H1 (cell line): Measurements from ENCODE around the gene SLC22A23. TPM values are rescaled to one million over a fixed set of nuclear protein-coding genes. Genes with fewer than 3 reads are reported as not detected.

Experiments used
- CTCF ChIA-PET: fragments of 300-600 bp; sonication (Branson Sonifier 250); formaldehyde crosslinking; loops from one replicate; lab custom pipeline; 2021; ENCODE audit not compliant: partially characterized antibody; lab: Charles Lee
- POLR2A ChIA-PET: fragments of 300-600 bp; sonication (Branson Sonifier 250); formaldehyde crosslinking; loops from one replicate; lab custom pipeline; 2021; ENCODE audit warnings: inconsistent platforms; ENCODE audit not compliant: partially characterized antibody; lab: Charles Lee
- DNase-seq, 2 experiments: peaks; one replicate each; pipeline versions ENCODE4 v3.0.0 to v3.0.0-alpha.2; 2010 to 2022; ENCODE audit warnings: low spot score in 2 of 2, low read depth in 1 of 2, mixed read lengths in 1 of 2
- FAIRE-seq: peaks from 2 replicates; lab custom pipeline; 2011; peaks lifted over from hg19 to GRCh38; lab: Jason Lieb, UNC
- H2AFZ ChIP-seq: 2 replicates; pipeline ENCODE4 v1.8.1; 2012; ENCODE audit warnings: low read length, inconsistent platforms
- H2AK5ac ChIP-seq: 2 replicates; pipeline ENCODE4 v1.6.1; 2013; ENCODE audit warnings: low read depth, low read length
- H2BK120ac ChIP-seq: replicated peaks from 2 replicates; pipeline ENCODE3; 2013; ENCODE audit warnings: low read depth, low read length, inconsistent platforms
- H2BK12ac ChIP-seq: 2 replicates; pipeline ENCODE4 v1.6.1; 2013; ENCODE audit warnings: low read depth, low read length
- H2BK15ac ChIP-seq: 2 replicates; pipeline ENCODE4 v1.6.1; 2013; ENCODE audit warnings: low read length
- H2BK20ac ChIP-seq: 2 replicates; pipeline ENCODE4 v1.6.1; 2013; ENCODE audit warnings: low read length
- H2BK5ac ChIP-seq: 2 replicates; pipeline ENCODE4 v1.6.1; 2013; ENCODE audit warnings: low read depth, low read length
- H3K14ac ChIP-seq: 2 replicates; pipeline ENCODE4 v1.6.1; 2013; ENCODE audit warnings: inconsistent platforms; ENCODE audit not compliant: insufficient read length
- H3K18ac ChIP-seq: 2 replicates; pipeline ENCODE4 v1.6.1; 2013; ENCODE audit warnings: low read length; ENCODE audit errors: extremely low read depth
- H3K23ac ChIP-seq: 2 replicates; pipeline ENCODE4 v1.6.1; 2013; ENCODE audit warnings: inconsistent platforms; ENCODE audit not compliant: insufficient read length
- H3K23me2 ChIP-seq: 2 replicates; pipeline ENCODE4 v1.6.1; 2013; ENCODE audit warnings: low read depth, low read length
- H3K27ac ChIP-seq: 2 replicates; pipeline ENCODE4 v1.6.1; 2011; ENCODE audit warnings: low read depth, low read length, inconsistent platforms
- H3K27me3 ChIP-seq, 4 experiments: replicated peaks in 1 of 4; 1 replicate in 1 of 4; 2 replicates in 3 of 4; pipeline versions ENCODE4 v1.6.1 to v1.8.1; 2011 to 2013; ENCODE audit warnings: low read length in 3 of 4, mild to moderate bottlenecking in 3 of 4, inconsistent platforms in 2 of 4, mixed read lengths in 2 of 4, moderate library complexity in 1 of 4; ENCODE audit not compliant: control insufficient read depth in 3 of 4, insufficient read depth in 3 of 4; ENCODE audit errors: extremely low read depth in 1 of 4
- H3K36me3 ChIP-seq, 4 experiments: 2 replicates each; pipeline versions ENCODE4 v1.6.1 to v1.8.1; 2011 to 2013; ENCODE audit warnings: mild to moderate bottlenecking in 4 of 4, low read length in 3 of 4, moderate library complexity in 2 of 4, control low read depth in 1 of 4, inconsistent platforms in 1 of 4; ENCODE audit not compliant: insufficient read depth in 4 of 4, control insufficient read depth in 2 of 4
- H3K4ac ChIP-seq: replicated peaks from 2 replicates; pipeline ENCODE3; 2013; ENCODE audit warnings: low read length, low read depth, mixed read lengths, inconsistent platforms; ENCODE audit not compliant: insufficient read length
- H3K4me1 ChIP-seq, 4 experiments: replicated peaks in 1 of 4; 1 replicate in 1 of 4; 2 replicates in 3 of 4; pipeline versions ENCODE4 v1.6.1 to v1.8.1; 2011 to 2013; ENCODE audit warnings: low read length in 3 of 4, inconsistent platforms in 2 of 4, mixed read lengths in 1 of 4; ENCODE audit not compliant: insufficient read depth in 4 of 4, control insufficient read depth in 3 of 4
- H3K4me2 ChIP-seq, 2 experiments: 2 replicates each; pipeline versions ENCODE4 v1.6.1 to v1.8.1; 2011 to 2013; ENCODE audit warnings: low read depth in 2 of 2, low read length in 2 of 2, control low read depth in 1 of 2, inconsistent platforms in 1 of 2, mild to moderate bottlenecking in 1 of 2; ENCODE audit not compliant: insufficient read depth in 1 of 2
- H3K4me3 ChIP-seq, 4 experiments: fragments of 200-600, 300-600 bp in 1 of 4; sonication (generic), shearing (Covaris generic), sonication (Bioruptor Twin) in 1 of 4; 2 replicates each; pipeline versions ENCODE4 v1.5.1 to v1.8.1; 2011 to 2016; ENCODE audit warnings: low read length in 4 of 4, low read depth in 3 of 4, control low read depth in 2 of 4, inconsistent platforms in 2 of 4, mild to moderate bottlenecking in 2 of 4, mixed read lengths in 1 of 4, moderate library complexity in 1 of 4; ENCODE audit not compliant: insufficient read depth in 2 of 4; ENCODE audit errors: extremely low read depth in 1 of 4
- H3K56ac ChIP-seq: replicated peaks from 2 replicates; pipeline ENCODE3; 2013; ENCODE audit warnings: low read depth, mild to moderate bottlenecking, mixed read lengths, low read length, inconsistent platforms; ENCODE audit not compliant: insufficient read length
- H3K79me1 ChIP-seq: 2 replicates; pipeline ENCODE4 v1.6.1; 2013; ENCODE audit warnings: low read depth, low read length, control low read depth
- H3K79me2 ChIP-seq, 2 experiments: 2 replicates each; pipeline versions ENCODE4 v1.6.1 to v1.8.1; 2012 to 2013; ENCODE audit warnings: low read length in 2 of 2, mild to moderate bottlenecking in 2 of 2, inconsistent platforms in 1 of 2; ENCODE audit not compliant: insufficient read depth in 2 of 2, control insufficient read depth in 1 of 2
- H3K9ac ChIP-seq, 4 experiments: replicated peaks in 1 of 4; 1 replicate in 1 of 4; 2 replicates in 3 of 4; pipeline versions ENCODE4 v1.6.1 to v1.8.1; 2011 to 2013; ENCODE audit warnings: low read depth in 3 of 4, low read length in 3 of 4, control low read depth in 2 of 4, mild to moderate bottlenecking in 2 of 4, moderate library complexity in 2 of 4, inconsistent platforms in 1 of 4; ENCODE audit errors: extremely low read depth in 1 of 4
- H3K9me3 ChIP-seq, 2 experiments: 2 replicates each; pipeline versions ENCODE4 v1.6.1 to v1.8.1; 2012 to 2013; ENCODE audit warnings: mild to moderate bottlenecking in 2 of 2, moderate library complexity in 2 of 2, control low read depth in 1 of 2, inconsistent platforms in 1 of 2, low read depth in 1 of 2, low read length in 1 of 2, mixed read lengths in 1 of 2; ENCODE audit not compliant: insufficient read depth in 2 of 2
- H4K20me1 ChIP-seq, 2 experiments: replicated peaks in 1 of 2; 2 replicates each; pipeline versions ENCODE3 to v1.8.1; 2011 to 2013; ENCODE audit warnings: inconsistent platforms in 2 of 2, low read length in 2 of 2, mild to moderate bottlenecking in 1 of 2; ENCODE audit not compliant: insufficient read depth in 2 of 2, control insufficient read depth in 1 of 2
- H4K5ac ChIP-seq: 2 replicates; pipeline ENCODE4 v1.6.1; 2013; ENCODE audit warnings: low read length, low read depth, mixed read lengths, inconsistent platforms; ENCODE audit not compliant: insufficient read length
- H4K8ac ChIP-seq: 2 replicates; pipeline ENCODE4 v1.8.0; 2013; ENCODE audit warnings: mild to moderate bottlenecking, moderate library complexity, low read length, inconsistent platforms; ENCODE audit not compliant: insufficient read depth; ENCODE audit errors: extremely low read depth
- H4K91ac ChIP-seq: replicated peaks from 2 replicates; pipeline ENCODE3; 2013; ENCODE audit warnings: low read length, mixed read lengths, inconsistent platforms; ENCODE audit not compliant: insufficient read length
- CBX8 ChIP-seq: fragments of 300-800, 300-1000 bp; sonication (generic); IDR thresholded peaks from 2 replicates; pipeline ENCODE4 v1.7.1; 2016; ENCODE audit warnings: low read depth, low read length, borderline replicate concordance
- EZH2 ChIP-seq: fragments of 200-600 bp; sonication (generic); IDR thresholded peaks from 2 replicates; pipeline ENCODE4 v1.7.1; 2012; ENCODE audit warnings: low read depth, mild to moderate bottlenecking, moderate library complexity, low read length, inconsistent platforms; ENCODE audit not compliant: severe bottlenecking
- KDM4A ChIP-seq: IDR thresholded peaks from one replicate; pipeline ENCODE4 v1.7.1; 2012; ENCODE audit warnings: low read depth, mild to moderate bottlenecking, moderate library complexity, low read length, inconsistent platforms; ENCODE audit not compliant: severe bottlenecking
- KDM5A ChIP-seq: fragments of 200-600 bp; IDR thresholded peaks from 2 replicates; pipeline ENCODE4 v1.7.1; 2012; ENCODE audit warnings: mild to moderate bottlenecking, low read length, inconsistent platforms, mixed read lengths
- NRF1 ChIP-seq: IDR thresholded peaks from 2 replicates; pipeline ENCODE4 v1.6.1; 2011; ENCODE audit warnings: mild to moderate bottlenecking, low read depth, low read length, improper control_type of control experiment
- POLR2A ChIP-seq, 2 experiments: IDR thresholded peaks; 1 replicate in 1 of 2; 2 replicates in 1 of 2; pipeline ENCODE4 v1.6.1; 2011; ENCODE audit warnings: low read depth in 2 of 2, low read length in 2 of 2, mild to moderate bottlenecking in 2 of 2; ENCODE audit errors: control extremely low read depth in 1 of 2
- POLR2AphosphoS5 ChIP-seq: IDR thresholded peaks from 2 replicates; pipeline ENCODE4 v1.6.1; 2011; ENCODE audit warnings: low read depth, low read length
- RAD21 ChIP-seq, 2 experiments: IDR thresholded peaks in 1 of 2; conservative IDR thresholded peaks in 1 of 2; 2 replicates each; pipeline ENCODE4 v1.6.1; 2011; ENCODE audit warnings: low read depth in 2 of 2, low read length in 2 of 2, improper control_type of control experiment in 1 of 2, inconsistent platforms in 1 of 2, mild to moderate bottlenecking in 1 of 2, moderate library complexity in 1 of 2
- SIX5 ChIP-seq: IDR thresholded peaks from 2 replicates; pipeline ENCODE4 v1.6.1; 2011; ENCODE audit warnings: mild to moderate bottlenecking, low read depth, low read length
- SP1 ChIP-seq: IDR thresholded peaks from 2 replicates; pipeline ENCODE4 v1.6.1; 2011; ENCODE audit warnings: low read depth, low read length
- SP2 ChIP-seq: IDR thresholded peaks from 2 replicates; pipeline ENCODE4 v1.6.1; 2012; ENCODE audit warnings: mild to moderate bottlenecking, low read length, inconsistent platforms
- YY1 ChIP-seq: IDR thresholded peaks from 2 replicates; pipeline ENCODE4 v1.6.1; 2011; ENCODE audit warnings: low read depth, mild to moderate bottlenecking, low read length
- WGBS, 2 experiments: shearing (Covaris generic) in 1 of 2; methylation state at CpG; one replicate each; pipeline versions ENCODE4 v1.1.6 to v1.1.7; 2013 to 2015; ENCODE audit warnings: low lambda C conversion rate in 2 of 2, mixed read lengths in 2 of 2, inconsistent platforms in 1 of 2, low coverage in 1 of 2, missing lambda C conversion rate in 1 of 2; ENCODE audit not compliant: insufficient replicate concordance in 2 of 2, insufficient coverage in 1 of 2, insufficient read length in 1 of 2; ENCODE audit errors: extremely low coverage in 1 of 2, missing lambda C conversion rate in 1 of 2; 5-methylcytosine and 5-hydroxymethylcytosine counted together
- polyA plus RNA-seq, 7 experiments: library from polyadenylated mRNA; depleted of rRNA in 3 of 7; stranded (reverse) in 5 of 7; unstranded in 2 of 7; fragments of >200 nt in 5 of 7; fragments of 200-250 nt in 2 of 7; gene quantifications; 1 replicate in 5 of 7; 2 replicates in 1 of 7; 4 replicates in 1 of 7; pipeline versions ENCODE4 v1.2.1 to v1.2.3, GENCODE V29; 2011 to 2013; ENCODE audit warnings: missing spikeins in 2 of 7, mixed read lengths in 2 of 7
- total RNA-seq: library from RNA; stranded (reverse); fragmentation: NEBNext Ultra II Directional; extraction: Animal tissue kit (Norgen Biotek cat#: 25700); gene quantifications from 2 replicates; pipeline ENCODE4 v1.2.1, GENCODE V29; 2021

SLC22A23 gene
- total and polyA plus RNA-seq, 2 of the 8 experiments (the other 6 are each of a cell fraction or from before 2014, with no cell fraction given) = 9.9 to 38.4 TPM

DNA sequence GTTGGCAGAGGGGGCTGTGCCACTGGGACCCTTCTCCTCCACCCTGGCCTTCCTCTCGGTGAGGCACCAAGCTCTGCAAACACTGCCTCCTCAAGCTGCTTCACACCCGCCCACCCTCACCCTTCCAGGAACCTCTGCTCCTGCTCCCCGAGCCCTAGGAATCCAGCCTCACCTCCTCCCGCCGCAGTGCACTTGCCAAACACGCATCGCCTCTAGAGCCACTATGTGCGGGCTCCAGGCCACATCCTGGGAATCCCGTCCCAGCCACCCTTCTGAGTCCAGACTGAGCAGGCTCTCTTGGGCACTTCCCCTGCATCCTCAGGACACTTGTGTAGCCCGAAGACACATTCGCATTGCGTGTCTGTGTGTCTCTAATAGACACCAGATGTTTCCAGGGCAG is 179.6 kb downstream of the SLC22A23 start:
- peaks cover 6 to 10% (median 8%) of the 10 kb centered on the region in 4 experiments for H3K4me1 ChIP-seq
- no peaks in the 10 kb centered on the region for H3K27me3 ChIP-seq
- no peak overlapping the region for H3K27ac ChIP-seq
- no peak overlapping the region for H3K4ac ChIP-seq
- H3K23ac ChIP-seq = no peak overlapping the region
- H3K18ac ChIP-seq = no peak overlapping the region
- peaks cover 4 to 17% of the 10 kb centered on the region in 2 experiments for H4K20me1 ChIP-seq
- no peaks in the 10 kb centered on the region for H3K79me2 ChIP-seq
- no peak overlapping the region for H2BK120ac ChIP-seq
- H2BK15ac ChIP-seq = no peak overlapping the region
- H3K9ac ChIP-seq = no peak overlapping the region
- no peak for TF ChIP-seq NRF1
- no peak for TF ChIP-seq RAD21 (IDR thresholded peaks at IDR 0.05 in 1 of 2, conservative IDR thresholded peaks at IDR 0.05 in 1 of 2; ENCODE audit: low read depth in 2 of 2, low read length in 2 of 2)
- no peak for TF ChIP-seq KDM4A
- no peak for TF ChIP-seq POLR2AphosphoS5
- no peak for TF ChIP-seq SP2
- TF ChIP-seq SIX5 = no peak
- no peak for TF ChIP-seq YY1
- TF ChIP-seq KDM5A = no peak
- no peak for TF ChIP-seq POLR2A (IDR thresholded peaks at IDR 0.05; ENCODE audit: control extremely low read depth in 1 of 2, low read depth in 2 of 2, low read length in 2 of 2)
- no peak for TF ChIP-seq SP1
- no peak for TF ChIP-seq EZH2
- TF ChIP-seq CBX8 = no peak
- H3K23me2 ChIP-seq = no peaks in the 10 kb centered on the region
- no peak overlapping the region for H2AK5ac ChIP-seq
- peaks cover 0 to 10% (median 5%) of the 10 kb centered on the region in 4 experiments; a peak in 5 of 8 replicates for H3K36me3 ChIP-seq
- no peak overlapping the region for H3K14ac ChIP-seq
- no peak for FAIRE-seq
- ChIA-PET CTCF (interaction anchor here (0.6 to 2.9 kb wide), 8 partner anchors 10 to 475 kb away, joined by 3 to 13 read pairs (median 4); no protein-coding TSS in a partner anchor), POLR2A (interaction anchor here (1.0 kb wide), 1 partner anchor 16 kb away, joined by 4 read pairs; no protein-coding TSS in a partner anchor)
- H4K91ac ChIP-seq = no peak overlapping the region
- H4K5ac ChIP-seq = no peak overlapping the region
- H2BK20ac ChIP-seq = no peak overlapping the region
- 98% methylated on average over 10 of the region's 12 CpGs; no CpG with 5 or more reads in 1 of the 2 experiments for WGBS, 2 experiments
- no peak for DNase-seq
- no peaks in the 10 kb centered on the region for H3K9me3 ChIP-seq
- H2AFZ ChIP-seq = no peak overlapping the region
- no peak overlapping the region for H3K4me2 ChIP-seq
- H2BK12ac ChIP-seq = no peak overlapping the region
- no peaks in the 10 kb centered on the region; the same call in 1 of the 2 replicates for H3K79me1 ChIP-seq
- H3K4me3 ChIP-seq = no peak overlapping the region
- H2BK5ac ChIP-seq = no peak overlapping the region
- no peak overlapping the region for H4K8ac ChIP-seq
- no peak overlapping the region for H3K56ac ChIP-seq
